NOMO-1 (cell line): Measurements from ENCODE around the gene NTM.
A peak's percentile ranks its signal among the peaks of the same experiment; 100 is the strongest.

Experiments used
- DNase-seq, 2 experiments: peaks; one replicate each; lab custom pipeline; 2025; ENCODE audit not compliant: unreplicated experiment in 2 of 2; lab: John Stamatoyannopoulos, UW

NTM gene

DNA sequence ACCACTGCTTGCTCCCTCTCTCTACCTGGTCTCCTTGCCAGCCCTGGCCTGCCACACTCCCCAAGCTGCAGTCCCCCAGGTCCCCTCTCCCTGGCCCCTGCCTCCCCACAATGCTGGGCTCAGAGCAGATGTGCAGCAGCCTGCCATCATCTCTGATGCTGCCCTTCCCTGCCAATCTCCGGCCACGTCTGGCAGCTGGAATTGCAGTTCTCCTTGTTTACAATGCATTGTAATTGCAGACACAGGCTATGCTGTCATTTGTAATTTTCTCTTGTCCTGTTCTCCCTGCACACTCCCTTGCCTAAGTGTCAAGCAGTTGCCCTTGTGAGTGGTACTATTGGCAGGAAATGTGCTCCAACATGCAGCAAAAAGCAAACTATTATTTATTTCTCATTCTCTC lies 222.3 kb downstream of the NTM start:
- DNase-seq, result no peak

DNA sequence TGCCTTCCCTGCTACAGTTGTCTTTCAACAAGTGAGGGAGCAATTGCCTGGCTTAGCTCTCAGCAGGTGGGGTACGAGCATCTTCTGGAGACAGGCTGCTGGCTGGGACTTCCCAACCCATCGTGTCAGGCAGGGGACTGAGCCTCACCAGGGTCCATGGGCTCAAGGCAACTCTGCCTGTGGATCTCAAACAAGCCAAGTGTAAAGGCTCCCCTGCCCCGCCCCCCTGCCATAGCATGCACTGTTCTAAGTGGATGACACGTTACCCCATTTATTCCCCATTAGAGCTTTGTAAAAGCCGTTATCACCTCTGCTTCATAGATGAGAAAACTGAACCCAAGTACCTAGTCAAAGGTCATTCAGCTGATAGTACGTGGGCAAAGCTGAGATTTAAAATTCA lies 222.9 kb downstream of the NTM start:
- DNase-seq, result no peak

DNA sequence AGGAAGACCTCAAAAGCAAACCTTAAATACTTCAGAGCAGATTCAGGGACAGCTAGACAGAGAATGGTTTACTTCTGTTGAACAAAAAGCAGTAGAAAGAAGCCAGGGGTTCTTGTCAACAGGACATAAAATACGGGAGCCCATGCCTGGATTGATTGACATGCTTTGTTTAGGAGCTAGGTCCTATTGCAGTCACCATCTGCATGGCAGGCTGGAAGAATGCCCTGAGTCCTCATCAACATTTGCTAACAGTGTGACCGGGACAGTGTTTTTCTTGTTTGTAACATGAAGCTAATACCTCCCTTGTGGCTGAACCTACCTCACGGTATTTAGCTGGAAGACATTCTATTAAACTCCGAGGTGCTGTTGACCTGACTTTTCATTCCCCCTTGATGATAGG lies 225.4 kb downstream of the NTM start:
- no peak for DNase-seq

DNA sequence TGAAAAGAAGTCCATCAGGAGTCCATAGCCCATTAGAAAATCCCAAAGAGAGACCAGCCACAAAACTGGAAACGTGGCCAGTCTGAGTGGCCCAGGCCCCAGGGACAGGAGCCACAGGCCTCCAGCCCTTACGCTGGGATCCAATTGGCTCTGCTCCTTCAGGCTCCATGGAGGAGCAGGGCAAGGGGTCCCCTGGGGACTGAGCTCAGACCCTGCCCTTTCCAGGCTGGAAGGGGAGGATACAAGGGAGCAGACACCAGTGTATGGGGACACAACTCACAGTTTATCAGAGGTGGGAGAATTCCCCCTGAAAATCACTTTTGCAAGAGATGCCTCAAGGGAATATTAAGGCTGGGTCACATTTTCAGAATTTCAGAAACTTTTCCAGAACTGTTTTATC lies 227.5 kb downstream of the NTM start:
- no peak for DNase-seq

- no peak for DNase-seq
Observed at GRCh38 chr11:131598305-131598704, 227.9 kb downstream of the NTM start.

GRCh38 chr11:131599285-131599684 lies 228.9 kb downstream of the NTM start:
- no peak for DNase-seq

DNA sequence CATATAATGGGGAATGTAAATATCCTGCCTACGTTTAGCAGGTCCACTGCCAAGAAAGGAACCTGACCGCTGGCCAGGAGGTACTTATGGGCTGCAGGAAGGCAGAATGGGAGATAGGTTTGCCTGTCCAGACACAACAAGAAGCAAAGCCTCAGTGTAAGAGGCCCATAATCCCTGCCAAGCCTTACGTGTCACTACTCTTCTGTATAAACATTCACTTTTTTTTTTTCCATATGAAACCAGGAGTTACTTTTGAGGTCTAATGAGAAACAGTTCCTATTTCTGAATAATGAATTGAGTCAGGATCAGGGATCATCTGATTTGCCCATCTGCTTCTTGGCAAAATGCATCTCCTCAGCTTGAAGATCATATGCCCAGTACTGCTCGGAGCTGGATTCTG lies 230.2 kb downstream of the NTM start:
- DNase-seq, result no peak

DNA sequence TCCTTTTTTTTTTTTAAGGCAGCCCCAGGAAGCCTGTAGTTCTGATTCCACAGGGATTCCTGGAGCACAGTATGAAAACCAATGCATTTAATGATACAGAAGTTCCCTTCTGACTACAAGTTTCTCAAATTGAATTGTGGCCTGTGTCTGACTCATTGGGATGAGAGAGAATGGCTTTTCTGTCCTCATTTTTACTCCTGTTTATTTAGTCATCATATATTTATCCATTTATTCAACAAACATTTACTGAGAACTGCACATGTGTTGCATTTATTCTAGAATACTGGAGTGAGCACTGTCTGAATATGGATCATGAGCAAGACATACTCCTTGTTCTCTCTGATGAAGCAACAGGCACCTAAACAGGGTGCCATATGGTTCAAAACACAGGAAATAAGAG lies 231.2 kb downstream of the NTM start:
- no peak for DNase-seq

GRCh38 chr11:131602431-131602830 lies 232.0 kb downstream of the NTM start:
- no peak for DNase-seq

DNA sequence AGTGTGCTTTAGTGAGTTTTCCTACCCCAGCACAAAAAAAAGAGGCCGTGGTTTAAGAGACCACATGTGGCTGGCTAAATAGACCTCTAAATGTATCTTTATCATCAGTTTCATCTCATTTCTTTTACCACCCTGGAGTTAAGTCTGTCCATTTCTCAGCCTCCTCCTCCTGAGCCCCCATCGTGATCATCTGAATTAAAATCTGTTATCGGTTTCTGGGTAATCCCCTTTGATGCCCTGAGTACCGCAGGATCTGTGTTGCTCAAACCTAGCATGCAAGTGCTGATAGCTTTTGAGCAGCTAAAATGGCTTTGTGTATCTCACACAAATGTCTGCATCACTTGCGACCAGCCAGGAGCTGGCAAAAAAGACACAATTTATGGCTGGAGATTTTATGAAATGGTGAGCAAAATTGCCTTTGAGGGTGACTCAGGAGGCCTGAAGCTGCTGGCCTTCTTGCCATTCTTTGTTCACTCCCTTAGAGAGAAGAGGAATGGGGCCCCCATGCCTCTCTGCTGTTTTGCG lies 236.5 kb downstream of the NTM start:
- no peak for DNase-seq

- DNase-seq, result no peak
Observed at GRCh38 chr11:131609337-131609736, 238.9 kb downstream of the NTM start.

DNA sequence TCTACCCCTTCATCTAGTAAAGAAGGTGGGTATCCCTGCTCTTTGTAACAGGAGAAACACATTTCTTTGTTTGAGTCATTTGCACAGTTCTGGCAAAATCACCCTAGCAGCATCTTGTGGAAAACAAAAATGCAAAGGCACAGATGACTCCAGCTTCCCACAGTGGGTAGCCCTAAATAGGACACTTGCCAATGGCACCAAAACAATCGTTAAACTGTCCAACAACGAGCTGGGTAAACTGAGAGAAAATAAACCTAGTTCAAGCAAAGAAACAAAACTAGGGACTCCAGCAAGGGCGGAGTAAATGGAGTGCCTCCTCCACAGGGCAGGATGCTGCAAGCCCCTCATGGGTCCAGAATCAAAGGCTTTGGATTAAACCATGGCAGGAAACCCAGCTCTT lies 239.5 kb downstream of the NTM start:
- DNase-seq, result no peak

DNA sequence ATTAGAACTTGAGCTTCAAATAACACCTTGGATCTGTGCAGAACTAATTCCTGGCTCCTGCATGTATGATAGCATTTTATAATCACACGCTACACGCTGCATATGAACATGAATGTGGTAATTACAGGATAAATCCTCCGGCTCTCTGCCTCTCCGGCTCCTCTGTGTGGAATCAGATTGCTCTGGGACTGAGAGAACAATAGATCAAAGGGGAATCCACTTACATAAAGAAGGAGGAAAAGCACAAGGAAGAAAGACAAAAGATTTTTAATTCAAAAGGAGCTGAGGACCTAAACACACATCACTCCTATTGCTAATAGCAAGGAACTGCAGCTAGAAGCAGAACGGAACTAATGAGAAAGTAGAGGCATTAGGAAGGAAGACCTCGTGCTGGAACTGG lies 240.9 kb downstream of the NTM start:
- DNase-seq, result no peak

GRCh38 chr11:131612533-131612932 lies 242.1 kb downstream of the NTM start:
- no peak for DNase-seq

- no peak for DNase-seq
Observed at GRCh38 chr11:131614631-131615030, 244.2 kb downstream of the NTM start.

DNA sequence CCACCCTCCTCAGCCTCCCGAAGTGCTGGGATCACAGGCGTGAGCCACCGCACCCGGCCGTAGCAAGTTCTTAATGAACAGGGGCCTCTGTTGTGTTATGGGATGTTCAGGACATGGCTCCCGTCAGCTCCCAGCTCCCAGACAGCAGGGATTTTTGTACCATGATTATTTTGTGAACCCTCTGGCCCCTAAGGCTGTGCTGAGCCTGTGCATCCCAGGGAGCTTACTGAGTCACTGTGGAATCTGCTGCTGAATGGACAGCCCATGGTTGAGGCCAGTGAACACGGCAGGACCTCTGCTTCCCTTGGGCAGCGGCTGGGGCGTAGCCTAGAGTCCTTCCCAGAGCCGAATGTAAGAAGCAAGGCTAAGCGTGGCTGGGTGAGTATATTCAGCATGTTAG lies 245.2 kb downstream of the NTM start:
- no peak for DNase-seq

DNA sequence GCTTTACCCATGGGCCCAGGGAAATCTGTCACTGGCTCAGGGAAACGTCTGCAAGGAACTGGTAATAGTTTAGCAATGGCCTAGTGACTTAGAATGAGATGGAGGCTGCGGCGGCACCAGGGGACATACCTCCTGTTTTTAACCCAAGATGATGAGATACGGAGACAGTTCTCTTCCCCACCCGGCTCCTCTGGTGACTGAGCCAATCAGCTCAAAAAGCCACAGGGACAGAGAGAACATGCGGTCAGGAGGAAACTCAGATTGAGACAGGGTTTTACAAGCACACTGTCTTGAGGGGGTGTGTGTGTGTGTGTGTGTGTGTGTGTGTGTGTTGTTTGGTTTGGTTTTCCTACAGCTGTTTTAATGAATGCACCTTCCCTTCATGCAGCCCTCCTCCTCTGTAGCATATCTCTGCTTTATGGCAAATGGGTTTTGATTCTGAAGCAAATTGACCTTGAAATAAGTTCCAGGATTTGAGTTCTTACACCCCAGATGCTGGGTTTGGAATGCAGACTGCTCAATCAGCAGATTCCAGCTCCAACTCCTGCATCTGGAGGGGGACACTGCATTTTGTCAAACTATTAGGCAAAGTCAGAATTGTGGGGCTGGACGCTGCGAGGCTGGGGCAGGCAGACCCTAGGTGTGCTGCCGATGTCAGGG lies 246.2 kb downstream of the NTM start:
- no peak for DNase-seq

DNA sequence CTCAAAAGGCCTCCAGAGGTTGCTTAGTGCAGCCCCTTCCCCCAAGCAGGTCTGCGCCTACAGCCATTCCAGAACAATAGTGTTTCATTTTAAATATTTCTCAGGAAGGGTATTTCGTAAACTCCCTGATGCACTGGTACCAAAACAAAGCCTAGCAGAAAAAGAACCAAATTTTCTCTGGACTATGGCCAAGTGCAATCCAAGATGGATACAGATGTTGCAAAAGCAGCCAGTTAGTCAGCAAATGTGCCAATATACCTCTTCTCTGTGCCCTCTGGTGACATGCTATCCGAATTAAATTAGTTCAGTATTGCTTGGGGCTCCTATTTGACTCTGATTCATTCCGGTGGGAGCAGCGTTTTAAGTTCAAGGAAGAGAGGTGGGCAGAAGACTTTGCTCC lies 247.8 kb downstream of the NTM start:
- DNase-seq, result no peak

GRCh38 chr11:131622193-131622592 lies 251.8 kb downstream of the NTM start:
- no peak for DNase-seq

GRCh38 chr11:131624531-131624930 lies 254.1 kb downstream of the NTM start:
- no peak for DNase-seq

GRCh38 chr11:131626788-131627187 lies 256.4 kb downstream of the NTM start:
- DNase-seq, result peak; percentile 4 to 25

DNA sequence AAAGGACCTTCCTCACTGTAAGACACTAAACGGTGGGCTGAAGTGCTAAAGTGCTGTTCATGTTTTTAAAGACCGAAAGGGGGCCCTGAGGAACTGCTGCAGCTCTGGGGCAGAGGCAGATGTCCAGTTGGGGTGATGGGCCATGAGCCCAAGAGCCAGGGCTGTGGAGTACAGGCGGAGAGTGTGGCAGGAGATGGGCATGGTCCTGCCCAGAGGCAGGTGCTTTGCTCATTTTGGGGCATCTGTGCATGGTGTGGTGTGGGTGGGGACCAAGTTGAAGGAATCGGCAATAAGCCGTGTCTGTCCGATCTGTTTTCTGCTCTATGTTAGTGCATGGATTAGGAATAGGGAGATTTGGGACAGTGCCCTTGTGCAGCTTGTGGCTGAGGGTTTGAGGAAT lies 258.3 kb downstream of the NTM start:
- no peak for DNase-seq

DNA sequence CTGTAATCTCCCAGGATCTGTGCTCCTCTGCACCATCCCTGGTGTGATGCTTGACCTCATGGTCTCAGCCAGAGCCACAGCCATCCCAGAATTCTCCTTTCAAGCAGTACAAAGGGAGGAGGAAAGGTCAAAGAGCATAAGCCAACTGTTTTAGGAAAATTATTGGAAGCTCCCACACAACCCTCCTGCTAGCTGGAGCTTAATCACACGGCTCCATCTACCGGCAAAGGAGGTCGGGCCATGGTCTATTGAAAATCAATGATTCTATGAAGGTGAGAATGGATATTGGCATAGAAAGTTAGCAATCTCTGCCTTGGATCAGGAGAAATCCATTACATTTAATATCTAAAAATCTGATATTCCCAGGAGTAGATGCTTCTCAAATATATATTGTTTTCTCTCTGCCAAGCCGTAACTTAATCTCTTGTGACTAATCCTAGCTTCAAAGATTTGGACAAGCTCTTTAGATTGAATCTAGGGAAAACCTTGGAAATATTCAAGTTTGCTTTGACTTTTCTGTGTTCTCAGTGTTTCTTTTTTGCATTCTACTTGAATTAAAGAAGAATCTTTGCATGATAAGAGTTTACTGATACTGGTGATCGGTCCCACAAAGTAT lies 259.6 kb downstream of the NTM start:
- DNase-seq, result no peak
